C4-2B (cell line): Measurements from ENCODE around the gene SIN3A.
"Not testable (repeated sequence)": the region's sequence is repeated elsewhere in the genome, so short reads cannot be mapped to it uniquely, and the experiment has no call there.

ENCODE experiments used
- H3K27ac ChIP-seq: fragments of 450-650 bp; 2 replicates; pipeline ENCODE4 v1.5.1; 2017
- ZFX ChIP-seq: fragments of 450-650 bp; IDR thresholded peaks from 2 replicates; pipeline ENCODE4 v1.6.1; 2017
- TF ChIP-seq, protein P1 (sequence below): fragments of 450-650 bp; conservative IDR thresholded peaks from 2 replicates; pipeline ENCODE4 v1.5.1; 2017; ENCODE audit warnings: mild to moderate bottlenecking

The SIN3A gene

DNA sequence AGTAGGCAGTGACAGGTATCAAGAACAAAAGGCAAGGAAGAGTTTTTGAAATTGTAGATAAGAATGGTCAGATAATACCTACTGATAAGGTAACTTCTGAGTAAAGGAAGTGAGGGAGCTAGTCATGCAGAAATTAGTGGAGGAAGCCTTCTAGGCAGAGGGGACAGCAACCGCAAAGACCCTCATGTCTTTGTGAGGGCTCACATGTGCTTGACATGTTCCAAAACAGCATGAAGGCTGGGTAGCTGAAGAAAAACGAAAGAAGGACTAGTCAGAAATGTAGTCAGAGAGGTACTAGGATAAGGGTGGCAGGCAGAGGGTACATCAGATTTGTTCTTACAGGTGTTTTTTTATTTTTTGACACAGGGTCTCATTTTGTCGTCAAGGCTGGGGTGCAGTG lies 5.3 kb downstream of the SIN3A start:
- TF ChIP-seq ZFX: no peak
- TF ChIP-seq, protein P1, sequence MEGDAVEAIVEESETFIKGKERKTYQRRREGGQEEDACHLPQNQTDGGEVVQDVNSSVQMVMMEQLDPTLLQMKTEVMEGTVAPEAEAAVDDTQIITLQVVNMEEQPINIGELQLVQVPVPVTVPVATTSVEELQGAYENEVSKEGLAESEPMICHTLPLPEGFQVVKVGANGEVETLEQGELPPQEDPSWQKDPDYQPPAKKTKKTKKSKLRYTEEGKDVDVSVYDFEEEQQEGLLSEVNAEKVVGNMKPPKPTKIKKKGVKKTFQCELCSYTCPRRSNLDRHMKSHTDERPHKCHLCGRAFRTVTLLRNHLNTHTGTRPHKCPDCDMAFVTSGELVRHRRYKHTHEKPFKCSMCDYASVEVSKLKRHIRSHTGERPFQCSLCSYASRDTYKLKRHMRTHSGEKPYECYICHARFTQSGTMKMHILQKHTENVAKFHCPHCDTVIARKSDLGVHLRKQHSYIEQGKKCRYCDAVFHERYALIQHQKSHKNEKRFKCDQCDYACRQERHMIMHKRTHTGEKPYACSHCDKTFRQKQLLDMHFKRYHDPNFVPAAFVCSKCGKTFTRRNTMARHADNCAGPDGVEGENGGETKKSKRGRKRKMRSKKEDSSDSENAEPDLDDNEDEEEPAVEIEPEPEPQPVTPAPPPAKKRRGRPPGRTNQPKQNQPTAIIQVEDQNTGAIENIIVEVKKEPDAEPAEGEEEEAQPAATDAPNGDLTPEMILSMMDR: no peak
- no peak overlapping the region for H3K27ac ChIP-seq

DNA sequence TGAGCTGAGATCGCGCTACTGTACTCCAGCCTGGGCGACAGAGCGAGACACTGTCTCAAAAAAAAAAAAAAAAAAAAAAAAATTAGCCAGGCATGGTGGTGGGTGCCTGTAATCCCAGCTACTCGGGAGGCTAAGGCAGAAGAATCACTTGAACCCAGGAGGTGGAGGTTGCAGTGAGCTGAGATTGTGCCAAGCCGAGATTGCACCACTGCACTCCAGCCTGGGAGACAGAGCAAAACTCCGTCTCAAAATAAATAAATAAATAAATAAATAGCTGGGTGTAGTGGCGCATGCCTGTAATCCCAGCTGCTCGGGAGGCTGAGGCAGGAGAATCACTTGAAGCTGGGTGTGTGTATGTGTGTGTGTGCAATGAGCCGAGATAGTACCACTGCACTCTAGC lies 6.2 kb downstream of the SIN3A start:
- not testable (repeated sequence) for H3K27ac ChIP-seq

DNA sequence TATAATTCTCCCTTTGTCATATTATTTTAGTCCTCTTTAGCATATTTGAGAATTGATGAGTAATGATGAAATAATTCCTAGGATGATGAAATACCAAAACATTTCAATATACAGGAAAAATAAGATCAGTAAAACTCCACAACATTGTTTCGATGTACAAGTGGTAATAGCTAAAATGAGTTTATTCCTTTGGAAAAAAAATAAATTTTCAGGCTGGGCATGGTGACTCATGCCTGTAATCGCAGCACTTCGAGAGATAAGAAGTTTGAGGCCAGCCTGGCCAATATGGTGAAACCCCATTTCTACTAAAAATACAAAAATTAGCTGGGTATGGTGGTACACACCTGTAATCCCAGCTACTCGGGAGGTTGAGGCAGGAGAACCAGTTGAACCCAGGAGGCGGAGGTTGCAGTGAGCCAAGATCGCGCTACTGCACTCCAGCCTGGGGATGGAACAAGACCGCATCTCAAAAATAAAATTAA lies 7.5 kb downstream of the SIN3A start:
- H3K27ac ChIP-seq: not testable (repeated sequence)

DNA sequence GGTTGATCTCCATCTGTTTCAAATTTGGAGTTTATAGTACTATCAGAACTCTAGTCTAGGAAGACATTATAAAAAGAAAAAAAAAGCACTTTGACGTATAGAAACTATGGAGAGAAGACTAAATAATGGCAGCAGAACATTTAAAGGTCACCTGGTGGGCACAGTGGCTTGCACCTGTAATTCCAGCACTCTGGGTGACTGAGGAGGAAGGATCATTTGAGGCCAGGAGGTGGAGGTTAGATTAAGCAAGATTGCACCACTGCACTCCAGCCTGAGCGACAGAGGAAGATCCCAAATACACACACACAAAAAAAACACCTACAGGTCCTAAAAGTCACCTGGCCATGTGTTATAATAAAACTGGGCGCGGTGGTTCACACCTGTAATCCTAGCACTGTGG lies 13.8 kb downstream of the SIN3A start:
- no peak for TF ChIP-seq ZFX
- TF ChIP-seq, protein P1: no peak
- no peak overlapping the region for H3K27ac ChIP-seq

DNA sequence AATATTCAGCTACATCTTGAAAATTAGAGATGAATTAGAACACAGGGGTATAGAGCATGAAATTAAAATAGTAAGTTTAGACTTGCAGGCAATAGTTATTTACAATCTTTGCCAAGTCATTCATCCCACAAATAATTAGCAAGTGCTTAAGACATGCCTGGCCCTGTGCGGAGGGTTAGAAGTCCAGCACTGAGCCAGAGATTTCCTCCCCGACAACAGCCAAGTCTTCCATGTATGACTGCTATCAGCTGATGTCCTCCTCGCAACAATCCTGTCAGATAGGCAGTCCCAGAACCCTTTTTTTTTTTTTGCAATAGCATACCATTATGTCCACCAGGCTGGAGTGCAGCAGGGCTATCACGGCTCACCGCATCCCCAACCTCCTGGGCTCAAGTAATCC lies 14.6 kb downstream of the SIN3A start:
- H3K27ac ChIP-seq: no peak overlapping the region
- TF ChIP-seq ZFX: no peak
- TF ChIP-seq, protein P1: no peak

DNA sequence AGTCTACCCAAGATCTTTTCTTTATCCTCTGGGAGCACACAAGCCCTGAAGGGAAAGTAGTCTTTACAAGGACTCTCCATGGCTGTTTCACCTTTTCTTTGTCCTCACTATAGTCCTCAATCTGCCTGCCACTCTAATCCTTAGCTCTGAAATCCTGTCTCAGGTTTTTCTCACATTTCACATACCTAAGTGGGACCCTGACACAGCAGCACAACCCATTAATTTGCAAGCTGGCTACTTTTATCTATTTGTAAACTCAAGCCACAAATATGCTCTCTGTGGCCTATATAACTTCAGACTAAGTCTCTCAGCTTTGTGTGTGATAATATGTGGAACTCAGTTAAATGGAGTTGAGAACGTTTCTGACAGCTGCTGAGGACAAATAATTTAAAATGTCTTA lies 19.8 kb downstream of the SIN3A start:
- TF ChIP-seq ZFX: no peak
- TF ChIP-seq, protein P1: no peak
- no peak overlapping the region for H3K27ac ChIP-seq

DNA sequence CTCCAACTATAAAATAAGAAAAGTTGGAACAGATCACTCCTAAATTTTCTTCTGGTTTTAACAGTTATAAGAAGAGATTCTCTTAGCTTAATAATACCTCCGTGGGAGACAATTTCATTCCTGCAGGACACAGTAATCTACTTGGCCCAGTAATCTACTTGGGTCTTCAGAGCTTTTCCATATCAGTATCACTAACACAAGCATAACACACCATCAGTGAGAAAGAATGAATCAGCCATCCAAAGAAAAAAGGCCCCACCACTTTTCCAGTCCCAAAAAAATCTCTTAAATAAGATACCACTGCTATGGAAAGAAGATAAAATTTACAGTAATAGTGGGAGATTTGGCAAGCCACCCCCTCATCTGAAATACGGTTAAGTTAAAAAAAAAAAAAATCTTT lies 20.2 kb downstream of the SIN3A start:
- TF ChIP-seq ZFX: no peak
- TF ChIP-seq, protein P1: no peak
- H3K27ac ChIP-seq: no peak overlapping the region

DNA sequence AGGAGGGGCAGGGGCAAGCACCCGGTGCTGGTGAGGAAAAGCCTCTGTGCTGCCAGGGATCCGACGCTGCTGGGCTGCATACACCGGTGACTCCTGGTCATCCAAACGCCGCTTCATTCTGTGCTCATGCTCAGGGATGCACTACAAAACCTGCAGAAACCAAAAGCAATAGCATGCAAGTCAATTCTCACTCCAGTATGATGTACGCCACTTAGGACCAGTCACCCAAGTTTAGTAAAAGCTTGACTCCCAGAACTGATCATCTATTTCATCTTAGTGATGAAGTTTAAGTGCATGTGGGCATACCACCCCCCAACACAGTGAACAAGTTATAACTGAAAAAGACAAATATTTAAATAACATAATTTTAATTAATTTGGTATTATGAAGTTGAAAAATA lies 21.2 kb downstream of the SIN3A start:
- TF ChIP-seq, protein P1: no peak
- no peak for TF ChIP-seq ZFX
- no peak overlapping the region for H3K27ac ChIP-seq

DNA sequence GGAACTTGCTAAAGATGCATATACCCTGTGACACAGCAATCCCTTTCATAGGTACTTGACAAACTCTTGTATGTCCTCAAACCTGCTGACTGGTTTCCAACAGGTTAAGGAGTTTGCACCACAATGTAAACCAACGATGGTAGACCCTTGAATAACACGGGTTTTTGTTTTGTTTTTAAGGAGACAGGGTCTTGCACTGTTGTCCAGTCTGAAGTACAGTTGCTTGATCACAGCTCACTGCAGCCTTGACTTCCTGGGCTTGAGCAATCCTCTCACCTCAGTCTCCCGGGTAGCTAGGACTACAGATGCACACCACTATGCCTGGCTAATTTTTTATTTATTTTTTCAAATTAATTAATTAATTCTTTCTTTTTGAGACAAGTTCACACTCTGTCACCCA lies 23.3 kb downstream of the SIN3A start:
- no peak overlapping the region for H3K27ac ChIP-seq
- no peak for TF ChIP-seq ZFX
- TF ChIP-seq, protein P1: no peak
